GM19099 (cell line): ENCODE results near the gene NFAM1.

Source experiments
- POLR2A ChIP-seq: IDR thresholded peaks from 3 replicates; pipeline ENCODE4 v1.6.1; 2011; ENCODE audit warnings: low read depth; ENCODE audit not compliant: insufficient read length; ENCODE audit errors: extremely low read depth

Gene NFAM1

GRCh38 chr22:42408810-42409529 is 23.2 kb downstream of the NFAM1 start:
- TF ChIP-seq POLR2A, result no peak

GRCh38 chr22:42408276-42408675 is 23.9 kb downstream of the NFAM1 start:
- no peak for TF ChIP-seq POLR2A

- TF ChIP-seq POLR2A, result no peak
Measured at GRCh38 chr22:42404266-42404665, 27.9 kb downstream of the NFAM1 start.

- TF ChIP-seq POLR2A, result no peak
Measured at GRCh38 chr22:42401535-42402334, 30.5 kb downstream of the NFAM1 start.

- TF ChIP-seq POLR2A, result no peak
Measured at GRCh38 chr22:42400811-42401534, 31.2 kb downstream of the NFAM1 start.

- no peak for TF ChIP-seq POLR2A
Measured at GRCh38 chr22:42399315-42400271, 32.6 kb downstream of the NFAM1 start.

- TF ChIP-seq POLR2A, result no peak
Measured at GRCh38 chr22:42397332-42398249, 34.6 kb downstream of the NFAM1 start.

- TF ChIP-seq POLR2A, result no peak
Measured at GRCh38 chr22:42396621-42397331, 35.4 kb downstream of the NFAM1 start.

GRCh38 chr22:42389143-42389542 is 43.1 kb downstream of the NFAM1 start:
- no peak for TF ChIP-seq POLR2A

GRCh38 chr22:42388130-42388797 is 43.9 kb downstream of the NFAM1 start:
- TF ChIP-seq POLR2A, result no peak

- no peak for TF ChIP-seq POLR2A
Measured at GRCh38 chr22:42387631-42388030, 44.6 kb downstream of the NFAM1 start.

GRCh38 chr22:42385696-42386095 is 46.5 kb downstream of the NFAM1 start:
- TF ChIP-seq POLR2A, result no peak
